Mesenteric fat pad (tissue), 1 donor: ENCODE results near the gene ACOT7. TPM values are rescaled to one million over a fixed set of nuclear protein-coding genes. Genes with fewer than 3 reads are reported as not detected.
"Not testable (repeated sequence)": the region's sequence is repeated elsewhere in the genome, so short reads cannot be mapped to it uniquely, and the experiment has no call there.

Experiments used
- DNase-seq: peaks from one replicate; pipeline ENCODE4 v3.0.0-alpha.2; 2020; ENCODE audit warnings: low spot score
- total RNA-seq: library from RNA; stranded (reverse); fragmentation: NEBNext Ultra II Directional; extraction: Animal tissue kit (Norgen Biotek cat#: 25700); gene quantifications from one replicate; pipeline ENCODE4 v1.2.1, GENCODE V29; 2021
- donor health status: DM: yes; HTN: yes; CAD: no.

Gene ACOT7
- total RNA-seq, 1 donor from 2014 or later, result 9.6 TPM

- DNase-seq, result not testable (repeated sequence)
Measured at GRCh38 chr1:6363085-6363884, 30.3 kb downstream of the ACOT7 start.

GRCh38 chr1:6361124-6361775 is 32.3 kb downstream of the ACOT7 start:
- no peak for DNase-seq

GRCh38 chr1:6360517-6361070 is 33.0 kb downstream of the ACOT7 start:
- DNase-seq, result no peak

GRCh38 chr1:6360117-6360496 is 33.5 kb downstream of the ACOT7 start:
- no peak for DNase-seq

- no peak for DNase-seq
Measured at GRCh38 chr1:6359216-6360116, 34.1 kb downstream of the ACOT7 start.

GRCh38 chr1:6358757-6359201 is 34.8 kb downstream of the ACOT7 start:
- no peak for DNase-seq

- DNase-seq, result no peak
Measured at GRCh38 chr1:6358144-6358624, 35.4 kb downstream of the ACOT7 start.

- DNase-seq, result no peak
Measured at GRCh38 chr1:6357243-6357936, 36.2 kb downstream of the ACOT7 start.

- DNase-seq, result no peak
Measured at GRCh38 chr1:6355621-6356020, 37.9 kb downstream of the ACOT7 start.

- no peak for DNase-seq
Measured at GRCh38 chr1:6354659-6355317, 38.8 kb downstream of the ACOT7 start.

- no peak for DNase-seq
Measured at GRCh38 chr1:6353955-6354658, 39.5 kb downstream of the ACOT7 start.

- DNase-seq, result no peak
Measured at GRCh38 chr1:6353619-6353954, 40.0 kb downstream of the ACOT7 start.

- DNase-seq, result no peak
Measured at GRCh38 chr1:6352138-6352563, 41.4 kb downstream of the ACOT7 start.

GRCh38 chr1:6351480-6352137 is 42.0 kb downstream of the ACOT7 start:
- DNase-seq, result no peak

- DNase-seq, result no peak
Measured at GRCh38 chr1:6350416-6351088, 43.0 kb downstream of the ACOT7 start.

- DNase-seq, result no peak
Measured at GRCh38 chr1:6349254-6349943, 44.2 kb downstream of the ACOT7 start.

- DNase-seq, result no peak
Measured at GRCh38 chr1:6348511-6349191, 44.9 kb downstream of the ACOT7 start.
